Measurements from ENCODE around the gene TECTA. TPM values are rescaled to one million over a fixed set of nuclear protein-coding genes. Genes with fewer than 3 reads are reported as not detected.

TECTA gene
- polyA plus RNA-seq, 1 experiment = 0.76 TPM

GRCh38 chr11:121225382-121225781 is 124.3 kb downstream of the TECTA start:
- ChIA-PET CTCF (no interaction called here), POLR2A (no interaction called here)
- H3K36me3 ChIP-seq (ENCODE audit: control insufficient read depth, insufficient read depth, low read length) = no peaks in the 10 kb centered on the region
- H3K27me3 ChIP-seq (ENCODE audit: control insufficient read depth, insufficient read depth, low read length) = no peaks in the 10 kb centered on the region; the same call in 1 of the 2 replicates
- no peak for DNase-seq (ENCODE audit: low read depth)
- TF ChIP-seq, protein P1, sequence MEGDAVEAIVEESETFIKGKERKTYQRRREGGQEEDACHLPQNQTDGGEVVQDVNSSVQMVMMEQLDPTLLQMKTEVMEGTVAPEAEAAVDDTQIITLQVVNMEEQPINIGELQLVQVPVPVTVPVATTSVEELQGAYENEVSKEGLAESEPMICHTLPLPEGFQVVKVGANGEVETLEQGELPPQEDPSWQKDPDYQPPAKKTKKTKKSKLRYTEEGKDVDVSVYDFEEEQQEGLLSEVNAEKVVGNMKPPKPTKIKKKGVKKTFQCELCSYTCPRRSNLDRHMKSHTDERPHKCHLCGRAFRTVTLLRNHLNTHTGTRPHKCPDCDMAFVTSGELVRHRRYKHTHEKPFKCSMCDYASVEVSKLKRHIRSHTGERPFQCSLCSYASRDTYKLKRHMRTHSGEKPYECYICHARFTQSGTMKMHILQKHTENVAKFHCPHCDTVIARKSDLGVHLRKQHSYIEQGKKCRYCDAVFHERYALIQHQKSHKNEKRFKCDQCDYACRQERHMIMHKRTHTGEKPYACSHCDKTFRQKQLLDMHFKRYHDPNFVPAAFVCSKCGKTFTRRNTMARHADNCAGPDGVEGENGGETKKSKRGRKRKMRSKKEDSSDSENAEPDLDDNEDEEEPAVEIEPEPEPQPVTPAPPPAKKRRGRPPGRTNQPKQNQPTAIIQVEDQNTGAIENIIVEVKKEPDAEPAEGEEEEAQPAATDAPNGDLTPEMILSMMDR (IDR thresholded peaks at IDR 0.05; ENCODE audit: insufficient read depth, low read depth, low read length) = no peak
- H3K4me3 ChIP-seq (ENCODE audit: low read depth, low read length) = no peak overlapping the region

DNA sequence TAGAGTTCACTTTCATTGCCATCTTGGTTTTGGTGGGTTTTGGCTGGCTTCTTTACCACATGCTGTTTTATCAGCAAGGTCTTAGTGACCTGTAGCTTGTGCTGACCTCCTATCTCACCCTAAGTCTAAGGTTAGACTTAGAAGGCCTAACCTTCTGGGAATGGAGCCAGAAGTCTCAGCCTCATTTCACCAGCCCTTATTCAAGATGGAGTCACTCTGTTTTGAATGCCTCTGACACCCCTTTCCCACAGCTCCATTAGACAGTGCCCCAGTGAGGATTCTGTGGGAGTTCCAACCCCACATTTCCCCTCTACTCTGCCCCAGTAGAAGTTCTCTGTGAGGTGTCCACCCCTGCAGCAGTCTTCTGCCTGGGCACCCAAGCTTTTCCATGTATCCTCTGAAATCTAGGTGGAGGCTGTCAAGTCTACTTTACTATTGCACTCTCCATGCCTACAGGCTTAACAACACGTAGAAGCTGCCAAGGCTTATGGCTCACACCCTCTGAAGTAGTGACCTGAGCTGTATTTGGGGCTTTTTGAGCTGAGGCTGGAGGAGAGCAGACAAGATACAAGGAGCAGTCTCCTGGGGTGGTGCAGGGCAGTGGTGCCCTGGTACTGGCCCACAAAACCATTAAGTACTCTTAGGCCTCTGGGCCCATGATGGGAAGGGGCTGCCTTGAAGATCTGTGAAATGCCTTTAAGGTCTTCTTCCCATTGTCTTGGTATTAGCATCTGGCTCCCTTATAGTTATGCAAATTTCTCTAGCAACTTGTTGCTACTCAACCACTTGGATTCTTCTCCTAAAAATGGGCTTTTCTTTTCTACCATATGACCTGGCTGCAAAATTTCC is 125.6 kb downstream of the TECTA start:
- ChIA-PET CTCF (no interaction called here), POLR2A (no interaction called here)
- TF ChIP-seq, protein P1 (IDR thresholded peaks at IDR 0.05; ENCODE audit: insufficient read depth, low read depth, low read length) = no peak
- Histone ChIP-seq H3K4me3 (ENCODE audit: low read depth, low read length) (no peak overlapping the region), H3K36me3 (ENCODE audit: control insufficient read depth, insufficient read depth, low read length) (no peaks in the 10 kb centered on the region), H3K27me3 (ENCODE audit: control insufficient read depth, insufficient read depth, low read length) (no peaks in the 10 kb centered on the region; the same call in 1 of the 2 replicates)
- no peak for DNase-seq (ENCODE audit: low read depth)

GRCh38 chr11:121228851-121229250 is 127.8 kb downstream of the TECTA start:
- POLR2A ChIA-PET = no interaction called here
- Histone ChIP-seq H3K36me3 (ENCODE audit: control insufficient read depth, insufficient read depth, low read length) (no peaks in the 10 kb centered on the region), H3K27me3 (ENCODE audit: control insufficient read depth, insufficient read depth, low read length) (no peaks in the 10 kb centered on the region; the same call in 1 of the 2 replicates), H3K4me3 (ENCODE audit: low read depth, low read length) (no peak overlapping the region)
- TF ChIP-seq, protein P1 (IDR thresholded peaks at IDR 0.05; ENCODE audit: insufficient read depth, low read depth, low read length) = no peak
- CTCF ChIA-PET = interaction anchor here (0.7 kb wide), 1 partner anchor 19 kb away, joined by 3 read pairs; no protein-coding TSS in a partner anchor
- DNase-seq (ENCODE audit: low read depth) = no peak

- H3K4me3 ChIP-seq (ENCODE audit: low read depth, low read length) = no peak overlapping the region
- CTCF ChIA-PET = no interaction called here
- no peak for DNase-seq (ENCODE audit: low read depth)
- TF ChIP-seq, protein P1 (IDR thresholded peaks at IDR 0.05; ENCODE audit: insufficient read depth, low read depth, low read length) = no peak
- POLR2A ChIA-PET = no interaction called here
- H3K36me3 ChIP-seq (ENCODE audit: control insufficient read depth, insufficient read depth, low read length) = no peaks in the 10 kb centered on the region
- H3K27me3 ChIP-seq (ENCODE audit: control insufficient read depth, insufficient read depth, low read length) = no peaks in the 10 kb centered on the region; the same call in 1 of the 2 replicates
These were observed 128.6 kb downstream of the TECTA start for GRCh38 chr11:121229495-121230215.

- no peak for DNase-seq (ENCODE audit: low read depth)
- TF ChIP-seq, protein P1 (IDR thresholded peaks at IDR 0.05; ENCODE audit: insufficient read depth, low read depth, low read length) = no peak
- Histone ChIP-seq H3K27me3 (ENCODE audit: control insufficient read depth, insufficient read depth, low read length) (no peaks in the 10 kb centered on the region; the same call in 1 of the 2 replicates), H3K36me3 (ENCODE audit: control insufficient read depth, insufficient read depth, low read length) (no peaks in the 10 kb centered on the region), H3K4me3 (ENCODE audit: low read depth, low read length) (no peak overlapping the region)
- ChIA-PET POLR2A (no interaction called here), CTCF (no interaction called here)
These were observed 130.7 kb downstream of the TECTA start for GRCh38 chr11:121231576-121232278.
